ENCODE measurements around the gene RAB20.

DNA sequence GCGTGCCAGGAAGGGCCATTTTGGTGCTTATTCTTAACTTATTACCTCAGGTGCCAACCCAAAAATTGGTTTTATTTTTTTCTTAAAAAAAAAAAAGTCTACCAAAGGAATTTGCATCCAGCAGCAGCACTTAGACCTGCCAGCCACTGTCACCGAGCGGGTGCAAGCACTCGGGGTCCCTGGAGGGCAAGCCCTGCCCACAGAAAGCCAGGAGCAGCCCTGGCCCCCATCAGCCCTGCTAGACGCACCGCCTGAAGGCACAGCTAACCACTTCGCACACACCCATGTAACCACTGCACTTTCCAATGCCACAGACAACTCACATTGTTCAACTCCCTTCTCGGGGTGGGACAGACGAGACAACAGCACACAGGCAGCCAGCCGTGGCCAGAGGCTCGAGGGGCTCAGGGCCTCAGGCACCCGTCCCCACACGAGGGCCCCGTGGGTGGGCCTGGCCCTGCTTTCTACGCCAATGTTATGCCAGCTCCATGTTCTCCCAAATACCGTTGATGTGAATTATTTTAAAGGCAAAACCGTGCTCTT, 49.3 kb downstream of the RAB20 start:
- no peak for TF ChIP-seq TCF7L2 (IDR thresholded peaks at IDR 0.05; ENCODE audit: low read depth, low read length)
- TF ChIP-seq, protein P1, sequence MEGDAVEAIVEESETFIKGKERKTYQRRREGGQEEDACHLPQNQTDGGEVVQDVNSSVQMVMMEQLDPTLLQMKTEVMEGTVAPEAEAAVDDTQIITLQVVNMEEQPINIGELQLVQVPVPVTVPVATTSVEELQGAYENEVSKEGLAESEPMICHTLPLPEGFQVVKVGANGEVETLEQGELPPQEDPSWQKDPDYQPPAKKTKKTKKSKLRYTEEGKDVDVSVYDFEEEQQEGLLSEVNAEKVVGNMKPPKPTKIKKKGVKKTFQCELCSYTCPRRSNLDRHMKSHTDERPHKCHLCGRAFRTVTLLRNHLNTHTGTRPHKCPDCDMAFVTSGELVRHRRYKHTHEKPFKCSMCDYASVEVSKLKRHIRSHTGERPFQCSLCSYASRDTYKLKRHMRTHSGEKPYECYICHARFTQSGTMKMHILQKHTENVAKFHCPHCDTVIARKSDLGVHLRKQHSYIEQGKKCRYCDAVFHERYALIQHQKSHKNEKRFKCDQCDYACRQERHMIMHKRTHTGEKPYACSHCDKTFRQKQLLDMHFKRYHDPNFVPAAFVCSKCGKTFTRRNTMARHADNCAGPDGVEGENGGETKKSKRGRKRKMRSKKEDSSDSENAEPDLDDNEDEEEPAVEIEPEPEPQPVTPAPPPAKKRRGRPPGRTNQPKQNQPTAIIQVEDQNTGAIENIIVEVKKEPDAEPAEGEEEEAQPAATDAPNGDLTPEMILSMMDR (IDR thresholded peaks at IDR 0.05) = no peak
- no peak for TF ChIP-seq POLR2AphosphoS5 (IDR thresholded peaks at IDR 0.05; ENCODE audit: low read depth, low read length)
- TF ChIP-seq, protein P2, sequence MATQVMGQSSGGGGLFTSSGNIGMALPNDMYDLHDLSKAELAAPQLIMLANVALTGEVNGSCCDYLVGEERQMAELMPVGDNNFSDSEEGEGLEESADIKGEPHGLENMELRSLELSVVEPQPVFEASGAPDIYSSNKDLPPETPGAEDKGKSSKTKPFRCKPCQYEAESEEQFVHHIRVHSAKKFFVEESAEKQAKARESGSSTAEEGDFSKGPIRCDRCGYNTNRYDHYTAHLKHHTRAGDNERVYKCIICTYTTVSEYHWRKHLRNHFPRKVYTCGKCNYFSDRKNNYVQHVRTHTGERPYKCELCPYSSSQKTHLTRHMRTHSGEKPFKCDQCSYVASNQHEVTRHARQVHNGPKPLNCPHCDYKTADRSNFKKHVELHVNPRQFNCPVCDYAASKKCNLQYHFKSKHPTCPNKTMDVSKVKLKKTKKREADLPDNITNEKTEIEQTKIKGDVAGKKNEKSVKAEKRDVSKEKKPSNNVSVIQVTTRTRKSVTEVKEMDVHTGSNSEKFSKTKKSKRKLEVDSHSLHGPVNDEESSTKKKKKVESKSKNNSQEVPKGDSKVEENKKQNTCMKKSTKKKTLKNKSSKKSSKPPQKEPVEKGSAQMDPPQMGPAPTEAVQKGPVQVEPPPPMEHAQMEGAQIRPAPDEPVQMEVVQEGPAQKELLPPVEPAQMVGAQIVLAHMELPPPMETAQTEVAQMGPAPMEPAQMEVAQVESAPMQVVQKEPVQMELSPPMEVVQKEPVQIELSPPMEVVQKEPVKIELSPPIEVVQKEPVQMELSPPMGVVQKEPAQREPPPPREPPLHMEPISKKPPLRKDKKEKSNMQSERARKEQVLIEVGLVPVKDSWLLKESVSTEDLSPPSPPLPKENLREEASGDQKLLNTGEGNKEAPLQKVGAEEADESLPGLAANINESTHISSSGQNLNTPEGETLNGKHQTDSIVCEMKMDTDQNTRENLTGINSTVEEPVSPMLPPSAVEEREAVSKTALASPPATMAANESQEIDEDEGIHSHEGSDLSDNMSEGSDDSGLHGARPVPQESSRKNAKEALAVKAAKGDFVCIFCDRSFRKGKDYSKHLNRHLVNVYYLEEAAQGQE (IDR thresholded peaks at IDR 0.05; ENCODE audit: insufficient read depth in 1 of 2, low read depth in 2 of 2, low read length in 1 of 2) = no peak
- no peak for TF ChIP-seq SIN3A (IDR thresholded peaks at IDR 0.05; ENCODE audit: borderline replicate concordance, insufficient read depth, low read depth, low read length)
